ENCODE data around the gene TJP3. TPM values are rescaled to one million over a fixed set of nuclear protein-coding genes. Genes with fewer than 3 reads are reported as not detected.

The TJP3 gene
- total RNA-seq, 1 donor = not detected

DNA sequence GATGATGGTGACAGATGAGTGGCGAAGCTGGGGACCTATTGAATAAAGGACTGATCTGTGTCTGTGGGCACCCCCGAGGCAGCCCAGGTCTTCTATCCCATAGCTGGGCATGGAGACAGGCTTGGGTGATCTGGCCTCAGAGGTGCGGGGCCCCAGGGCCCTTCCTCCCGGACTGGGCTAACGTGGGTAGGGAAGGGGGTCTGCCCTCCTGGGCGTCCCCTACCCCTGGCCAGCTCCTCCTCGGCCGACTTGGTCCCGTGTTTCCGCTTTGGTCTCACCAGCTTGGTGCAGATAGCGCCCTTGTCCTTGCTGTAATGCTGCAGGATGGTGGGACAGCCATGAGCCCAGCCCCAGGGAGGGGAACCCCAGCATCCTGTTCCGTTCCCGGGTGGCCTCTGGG is 74.7 kb downstream of the TJP3 start:
- H3K4me3 ChIP-seq (ENCODE audit: low read depth, low read length) = no peak overlapping the region
- DNase-seq (ENCODE audit: low read depth) = no peak
- TF ChIP-seq CTCF (IDR thresholded peaks at IDR 0.05; ENCODE audit: insufficient read depth, low read length) = no peak

DNA sequence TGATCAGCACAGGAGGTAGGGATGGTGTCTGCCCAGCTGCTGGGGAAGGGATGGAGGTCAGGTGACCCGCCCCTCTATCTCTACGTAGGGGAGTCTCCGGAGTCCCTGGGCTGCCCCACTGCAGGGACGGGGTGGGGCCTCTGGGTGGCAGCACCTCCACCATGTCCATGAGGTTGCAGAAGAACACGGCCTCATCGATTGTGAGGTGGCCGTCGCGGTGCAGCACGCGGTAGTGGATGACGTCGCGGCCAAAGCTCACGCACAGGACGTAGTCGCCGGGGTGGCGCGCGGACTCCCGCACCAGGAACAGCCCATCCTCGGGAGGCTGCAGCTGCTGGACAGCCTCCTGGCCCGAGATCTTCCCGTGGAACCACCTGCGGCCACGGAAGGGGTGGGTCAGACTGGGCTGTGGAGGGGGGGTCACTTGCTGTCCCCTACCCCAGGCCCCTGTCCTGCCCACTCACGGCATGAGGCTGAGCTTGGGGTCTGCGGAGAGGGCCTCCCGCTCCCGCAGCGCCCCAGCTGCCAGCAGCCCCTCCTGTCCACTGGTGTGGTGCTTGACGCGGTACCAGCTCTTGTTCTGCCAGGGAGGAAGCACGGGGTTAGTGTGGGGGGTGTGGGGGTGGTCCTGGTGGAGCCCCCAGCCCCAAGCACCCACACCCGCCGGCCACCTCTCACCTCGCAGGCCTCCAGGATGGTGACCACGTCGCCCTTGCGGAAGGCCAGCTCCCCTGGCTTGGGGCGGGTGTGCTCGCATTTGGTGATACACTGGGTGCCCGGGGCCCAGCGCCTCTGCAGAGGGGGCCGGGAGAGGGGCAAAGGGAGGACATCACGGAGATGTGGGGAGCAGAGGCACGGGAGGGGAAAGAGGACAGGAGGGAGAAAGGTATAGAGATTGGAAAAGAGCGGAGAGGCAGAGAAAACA is 75.7 kb downstream of the TJP3 start:
- no peak for TF ChIP-seq CTCF (IDR thresholded peaks at IDR 0.05; ENCODE audit: insufficient read depth, low read length)
- no peak overlapping the region for H3K4me3 ChIP-seq (ENCODE audit: low read depth, low read length)
- no peak for DNase-seq (ENCODE audit: low read depth)

- no peak for DNase-seq (ENCODE audit: low read depth)
- no peak overlapping the region for H3K4me3 ChIP-seq (ENCODE audit: low read depth, low read length)
- TF ChIP-seq CTCF (IDR thresholded peaks at IDR 0.05; ENCODE audit: insufficient read depth, low read length) = no peak
These were observed 76.6 kb downstream of the TJP3 start for GRCh38 chr19:3784607-3785450.

DNA sequence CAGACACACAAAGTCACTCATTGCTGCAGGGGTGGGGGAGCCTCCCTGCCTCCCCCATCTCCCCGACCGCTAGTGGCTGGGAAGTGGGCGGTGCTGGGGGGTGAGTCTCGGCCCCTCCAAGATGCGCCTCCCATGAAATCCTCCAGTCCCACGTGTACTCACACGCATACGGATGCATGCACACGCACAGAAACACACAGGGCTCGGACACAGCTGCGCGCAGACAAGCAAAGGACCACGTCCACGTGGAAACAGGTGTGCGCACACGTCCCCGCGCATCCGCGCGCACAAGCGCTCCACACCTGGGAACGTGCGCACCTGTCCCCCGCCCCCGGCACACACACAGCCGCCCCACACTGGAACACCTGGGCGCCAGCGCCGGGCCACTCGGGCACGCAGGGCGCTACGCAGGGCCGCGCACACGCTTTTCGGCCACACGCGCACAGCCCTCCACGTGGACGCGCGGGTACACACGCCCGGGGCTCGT is 77.3 kb downstream of the TJP3 start:
- H3K4me3 ChIP-seq (ENCODE audit: low read depth, low read length) = no peak overlapping the region
- TF ChIP-seq CTCF (IDR thresholded peaks at IDR 0.05; ENCODE audit: insufficient read depth, low read length) = no peak
- no peak for DNase-seq (ENCODE audit: low read depth)

DNA sequence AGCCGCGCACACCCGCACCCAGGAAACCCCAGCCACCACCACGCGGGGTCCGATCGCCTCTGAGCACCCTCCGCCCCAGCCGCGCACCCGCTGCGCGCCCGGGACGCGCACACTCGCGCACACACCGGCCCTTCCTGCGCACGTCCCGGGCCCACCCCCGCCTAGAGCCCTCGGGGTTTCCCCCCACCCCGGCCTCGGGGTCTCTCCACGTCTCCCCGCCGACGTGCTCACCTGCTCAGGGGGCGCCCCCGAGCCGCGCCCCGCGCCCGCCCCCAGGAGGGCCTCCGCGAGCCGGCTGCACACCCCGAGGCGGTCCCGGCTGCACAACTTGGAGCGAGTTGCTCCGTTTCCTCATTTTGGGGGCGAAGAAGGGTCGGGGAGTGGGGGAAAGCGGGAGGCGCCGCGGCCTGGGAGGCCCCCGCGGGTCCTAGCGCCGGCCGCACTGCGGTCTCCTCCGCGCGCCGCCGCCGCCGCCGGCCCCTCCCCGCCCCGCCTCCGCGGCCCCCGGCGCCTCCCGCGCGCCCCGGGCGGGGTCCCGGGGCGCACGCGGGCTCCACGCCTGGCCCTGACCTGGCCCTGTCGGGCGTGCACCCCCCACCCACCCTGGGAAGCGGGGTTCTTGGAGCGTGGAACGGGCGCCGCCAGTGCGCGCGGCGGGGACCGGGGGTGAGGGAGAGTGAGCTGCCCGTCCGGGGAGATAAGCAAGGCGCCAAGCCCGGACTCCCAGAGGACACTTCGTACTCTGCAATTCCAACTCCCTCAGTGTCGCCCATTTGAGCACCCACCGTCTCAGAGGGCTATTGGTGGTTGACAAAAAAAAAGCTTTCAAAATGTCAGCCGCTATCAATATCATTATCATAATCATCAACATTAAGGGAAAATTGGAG is 78.0 kb downstream of the TJP3 start, which contains the start of gene MATK:
MATK (minus strand) TSS at position 444 of the 887 bp plus-strand sequence. CDS start 1,246 bp downstream, outside the sequence.
- TF ChIP-seq CTCF (IDR thresholded peaks at IDR 0.05; ENCODE audit: insufficient read depth, low read length) = no peak
- H3K4me3 ChIP-seq (ENCODE audit: low read depth, low read length) = no peak within 1 kb of the TSS
- no peak for DNase-seq (ENCODE audit: low read depth)
